ENCODE measurements around the gene TMEM106C.

The TMEM106C gene

GRCh38 chr12:47982311-47982710 lies 18.9 kb downstream of the TMEM106C start:
- TF ChIP-seq CTCF (IDR thresholded peaks at IDR 0.05; ENCODE audit: insufficient read depth, low read depth, low read length, missing control alignments): no peak
- no peak for DNase-seq (ENCODE audit: low read depth)
- H3K4me3 ChIP-seq (ENCODE audit: low read depth, low read length): no peak overlapping the region

- no peak overlapping the region for H3K4me3 ChIP-seq (ENCODE audit: low read depth, low read length)
- no peak for TF ChIP-seq CTCF (IDR thresholded peaks at IDR 0.05; ENCODE audit: insufficient read depth, low read depth, low read length, missing control alignments)
- DNase-seq (ENCODE audit: low read depth): no peak
Observed at GRCh38 chr12:47982770-47983169, 19.4 kb downstream of the TMEM106C start.

GRCh38 chr12:47983541-47984115 lies 20.2 kb downstream of the TMEM106C start:
- no peak for DNase-seq (ENCODE audit: low read depth)
- no peak for TF ChIP-seq CTCF (IDR thresholded peaks at IDR 0.05; ENCODE audit: insufficient read depth, low read depth, low read length, missing control alignments)
- H3K4me3 ChIP-seq (ENCODE audit: low read depth, low read length): no peak overlapping the region

- DNase-seq (ENCODE audit: low read depth): no peak
- no peak overlapping the region for H3K4me3 ChIP-seq (ENCODE audit: low read depth, low read length)
- no peak for TF ChIP-seq CTCF (IDR thresholded peaks at IDR 0.05; ENCODE audit: insufficient read depth, low read depth, low read length, missing control alignments)
Observed at GRCh38 chr12:47984331-47984801, 21.0 kb downstream of the TMEM106C start.

GRCh38 chr12:47985596-47986290 lies 22.3 kb downstream of the TMEM106C start:
- no peak overlapping the region for H3K4me3 ChIP-seq (ENCODE audit: low read depth, low read length)
- no peak for TF ChIP-seq CTCF (IDR thresholded peaks at IDR 0.05; ENCODE audit: insufficient read depth, low read depth, low read length, missing control alignments)
- no peak for DNase-seq (ENCODE audit: low read depth)

GRCh38 chr12:47986291-47986660 lies 22.9 kb downstream of the TMEM106C start:
- TF ChIP-seq CTCF (IDR thresholded peaks at IDR 0.05; ENCODE audit: insufficient read depth, low read depth, low read length, missing control alignments): no peak
- DNase-seq (ENCODE audit: low read depth): no peak
- no peak overlapping the region for H3K4me3 ChIP-seq (ENCODE audit: low read depth, low read length)

GRCh38 chr12:47986832-47987231 lies 23.4 kb downstream of the TMEM106C start:
- no peak for DNase-seq (ENCODE audit: low read depth)
- TF ChIP-seq CTCF (IDR thresholded peaks at IDR 0.05; ENCODE audit: insufficient read depth, low read depth, low read length, missing control alignments): no peak
- H3K4me3 ChIP-seq (ENCODE audit: low read depth, low read length): no peak overlapping the region

Measured in GM12865 (cell line).